Esophagus muscularis mucosa (tissue), 4 donors: ENCODE measurements around the gene SLC9C2. TPM values are rescaled to one million over a fixed set of nuclear protein-coding genes. Genes with fewer than 3 reads are reported as not detected.
A peak's percentile ranks its signal among the peaks of the same experiment; 100 is the strongest.
"Not testable (repeated sequence)": the region's sequence is repeated elsewhere in the genome, so short reads cannot be mapped to it uniquely, and the experiment has no call there.

Source experiments
- DNase-seq: peaks from one replicate; pipeline ENCODE4 v3.0.0-alpha.2; 2017; ENCODE audit errors: extremely low spot score
- H3K27ac ChIP-seq, 4 donors: fragments of 200-600 bp; sonication (generic); replicated peaks in 1 of 4; 1 replicate in 3 of 4; 2 replicates in 1 of 4; pipeline ENCODE4 v1.5.1; 2016 to 2019; ENCODE audit warnings: mild to moderate bottlenecking in 1 of 4
- H3K27me3 ChIP-seq, 4 donors: fragments of 200-600 bp; sonication (generic); one replicate each; pipeline versions ENCODE4 v1.5.1 to v1.6.0; 2016 to 2019
- H3K36me3 ChIP-seq, 4 donors: fragments of 200-600 bp; sonication (generic); one replicate each; pipeline ENCODE4 v1.5.1; 2016 to 2019
- H3K4me1 ChIP-seq, 4 donors: fragments of 200-600 bp; sonication (generic); one replicate each; pipeline ENCODE4 v1.5.1; 2016 to 2019
- H3K4me3 ChIP-seq, 4 donors: fragments of 200-600 bp; sonication (generic); 1 replicate in 2 of 4; 2 replicates in 2 of 4; pipeline ENCODE4 v1.5.1; 2016 to 2019; ENCODE audit warnings: mild to moderate bottlenecking in 4 of 4, moderate library complexity in 1 of 4
- H3K9me3 ChIP-seq, 4 donors: fragments of 200-600 bp; sonication (generic); 1 replicate in 3 of 4; 2 replicates in 1 of 4; pipeline ENCODE4 v1.5.1; 2016 to 2019
- CTCF ChIP-seq, 3 experiments: fragments of 200-600 bp in 2 of 3; fragments of 450-650 bp in 1 of 3; sonication (generic) in 2 of 3; IDR thresholded peaks; one replicate each; pipeline ENCODE4 v1.5.1; 2017 to 2019; ENCODE audit warnings: antibody characterized with exemption in 3 of 3, mild to moderate bottlenecking in 2 of 3, moderate library complexity in 1 of 3
- EP300 ChIP-seq: sonication (generic); formaldehyde crosslinking; IDR thresholded peaks from one replicate; pipeline ENCODE4 v1.6.1; 2017; ENCODE audit warnings: antibody characterized with exemption
- POLR2A ChIP-seq: fragments of 450-650 bp; IDR thresholded peaks from one replicate; pipeline ENCODE4 v1.6.1; 2017; ENCODE audit warnings: antibody characterized with exemption, moderate library complexity, mild to moderate bottlenecking, low read depth
- POLR2AphosphoS5 ChIP-seq, 2 donors: sonication (generic); formaldehyde crosslinking; IDR thresholded peaks; one replicate each; pipeline ENCODE4 v1.6.1; 2017; ENCODE audit warnings: antibody characterized with exemption in 2 of 2
- WGBS: methylation state at CpG from one replicate; pipeline ENCODE4 v1.1.5; 2018; 5-methylcytosine and 5-hydroxymethylcytosine counted together
- intact Hi-C: fragments of 100-400 bp; cut with DNase I; formaldehyde crosslinking; loops from one replicate; pipeline ENCODE4 v1.15.1; 2023
- total RNA-seq, 4 donors: library from RNA; depleted of rRNA; stranded (reverse); fragments of >200 nt; gene quantifications; one replicate each; pipeline versions ENCODE4 v1.1.0 to v1.2.1, GENCODE V29; 2016

Gene SLC9C2
- not detected for total RNA-seq

GRCh38 chr1:173603056-173603591 lies at the start of gene SLC9C2:
Gene SLC9C2 (minus strand): TSS chr1:173603072. CDS start chr1:173601776, 1,296 bp downstream.
- intact Hi-C loops: no loop called here
- H3K9me3 ChIP-seq: no peaks in the 10 kb centered on the region
- no peaks in the 10 kb centered on the region for H3K4me1 ChIP-seq
- no peaks in the 10 kb centered on the region for H3K36me3 ChIP-seq
- H3K4me3 ChIP-seq: peak within 1 kb of the TSS in 3 of 4 donors; percentile 9 to 25 (median 10)
- TF ChIP-seq EP300 (no peak), CTCF (IDR thresholded peaks at IDR 0.05) (no peak), POLR2A (no peak), POLR2AphosphoS5 (IDR thresholded peaks at IDR 0.05) (no peak)
- H3K27ac ChIP-seq: no peak within 1 kb of the TSS
- WGBS: 64% methylated on average over 5 of the region's 5 CpGs
- no peaks in the 10 kb centered on the region for H3K27me3 ChIP-seq
- no peak for DNase-seq

- intact Hi-C loops: no loop called here
- TF ChIP-seq POLR2AphosphoS5 (IDR thresholded peaks at IDR 0.05) (no peak), CTCF (IDR thresholded peaks at IDR 0.05) (no peak), EP300 (no peak), POLR2A (no peak)
- no peaks in the 10 kb centered on the region for H3K4me1 ChIP-seq
These were observed 46.2 kb upstream of the SLC9C2 start for GRCh38 chr1:173648880-173649605.

GRCh38 chr1:173646656-173647055 lies 43.8 kb upstream of the SLC9C2 start:
- Histone ChIP-seq H3K27me3 (no peaks in the 10 kb centered on the region), H3K9me3 (peaks cover 0 to 4% (median 0%) of the 10 kb centered on the region in 4 donors), H3K36me3 (no peaks in the 10 kb centered on the region), H3K4me3 (no peak overlapping the region), H3K4me1 (no peaks in the 10 kb centered on the region), H3K27ac (no peak overlapping the region)
- TF ChIP-seq CTCF (IDR thresholded peaks at IDR 0.05): no peak
- no peak for TF ChIP-seq POLR2AphosphoS5 (IDR thresholded peaks at IDR 0.05)
- TF ChIP-seq POLR2A: no peak
- no peak for DNase-seq
- 71% methylated on average over 3 of the region's 3 CpGs for WGBS
- intact Hi-C loops: no loop called here

More at GRCh38 chr1:173648880-173649605, 46.2 kb upstream of the SLC9C2 start:
- H3K27ac ChIP-seq: no peak overlapping the region
- no peak overlapping the region for H3K4me3 ChIP-seq
- peaks cover 0 to 4% (median 0%) of the 10 kb centered on the region in 4 donors for H3K9me3 ChIP-seq
- DNase-seq: no peak
- no peaks in the 10 kb centered on the region for H3K27me3 ChIP-seq
- no peaks in the 10 kb centered on the region for H3K36me3 ChIP-seq

GRCh38 chr1:173642450-173643139 lies 39.7 kb upstream of the SLC9C2 start:
- H3K27me3 ChIP-seq, H3K9me3 ChIP-seq, H3K27ac ChIP-seq, DNase-seq, H3K4me1 ChIP-seq, H3K36me3 ChIP-seq, intact Hi-C loops, H3K4me3 ChIP-seq: not testable (repeated sequence)
- WGBS: 82% methylated on average over 4 of the region's 4 CpGs

GRCh38 chr1:173639102-173639501 lies 36.2 kb upstream of the SLC9C2 start:
- H3K9me3 ChIP-seq: peaks cover 0 to 11% (median 0%) of the 10 kb centered on the region in 4 donors
- TF ChIP-seq CTCF (IDR thresholded peaks at IDR 0.05) (no peak), POLR2A (no peak), EP300 (no peak), POLR2AphosphoS5 (IDR thresholded peaks at IDR 0.05) (no peak)
- intact Hi-C loops: no loop called here
- no peak overlapping the region for H3K4me3 ChIP-seq
- H3K27me3 ChIP-seq: no peaks in the 10 kb centered on the region
- H3K36me3 ChIP-seq: no peaks in the 10 kb centered on the region
- DNase-seq: no peak
- no peak overlapping the region for H3K27ac ChIP-seq
- no peaks in the 10 kb centered on the region for H3K4me1 ChIP-seq
- 62% methylated on average over 2 of the region's 2 CpGs for WGBS
